Uterus (tissue), 4 donors: ENCODE results near the gene CEACAM18. TPM values are rescaled to one million over a fixed set of nuclear protein-coding genes. Genes with fewer than 3 reads are reported as not detected.

ENCODE experiments used
- DNase-seq, 2 donors: peaks; one replicate each; pipeline ENCODE4 v3.0.0-alpha.2; 2019 to 2020
- H3K27ac ChIP-seq, 2 donors: fragments of 200-600 bp; sonication (generic); 1 replicate in 1 of 2; 2 replicates in 1 of 2; pipeline ENCODE4 v1.5.1; 2016 to 2018
- H3K27me3 ChIP-seq, 2 donors: fragments of 200-600 bp; sonication (generic); one replicate each; pipeline ENCODE4 v1.5.1; 2018 to 2019; ENCODE audit warnings: control low read depth in 1 of 2
- H3K36me3 ChIP-seq, 2 donors: fragments of 200-600 bp; sonication (generic); one replicate each; pipeline ENCODE4 v1.5.1; 2019; ENCODE audit warnings: control low read depth in 1 of 2
- H3K4me1 ChIP-seq, 2 donors: fragments of 200-600 bp; sonication (generic); one replicate each; pipeline ENCODE4 v1.5.1; 2018 to 2019; ENCODE audit warnings: control low read depth in 1 of 2
- H3K4me3 ChIP-seq, 2 donors: fragments of 200-600 bp; sonication (generic); 1 replicate in 1 of 2; 2 replicates in 1 of 2; pipeline ENCODE4 v1.5.1; 2018 to 2019; ENCODE audit warnings: mild to moderate bottlenecking in 1 of 2
- H3K9me3 ChIP-seq, 2 donors: fragments of 200-600 bp; sonication (generic); one replicate each; pipeline ENCODE4 v1.5.1; 2019; ENCODE audit warnings: control low read depth in 1 of 2
- POLR2A ChIP-seq, 2 donors: fragments of 450-650 bp; IDR thresholded peaks; one replicate each; pipeline ENCODE4 v1.6.1; 2016; ENCODE audit warnings: antibody characterized with exemption in 2 of 2, mild to moderate bottlenecking in 1 of 2, moderate library complexity in 1 of 2
- intact Hi-C: fragments of 100-400 bp; cut with DNase I; formaldehyde crosslinking; loops from one replicate; pipeline ENCODE4 v1.15.1; 2023; ENCODE audit warnings: low total_unique reads
- total RNA-seq, 4 donors: library from RNA; depleted of rRNA in 3 of 4; stranded (reverse); fragments of >200 nt in 3 of 4; gene quantifications; one replicate each; pipeline versions ENCODE4 v1.1.0 to v1.2.4, GENCODE V29; 2014 to 2023
- TF ChIP-seq, protein P1 (sequence below), 4 experiments: fragments of 200-600 bp in 2 of 4; fragments of 450-650 bp in 2 of 4; sonication (generic) in 2 of 4; IDR thresholded peaks; one replicate each; pipeline ENCODE4 v1.5.1; 2016 to 2019; ENCODE audit warnings: antibody characterized with exemption in 4 of 4, mild to moderate bottlenecking in 2 of 4, moderate library complexity in 1 of 4
- donor health status: DM: yes; HTN: yes; CAD: no.

The CEACAM18 gene
- total RNA-seq, 4 donors from 2014 or later, result not detected

DNA sequence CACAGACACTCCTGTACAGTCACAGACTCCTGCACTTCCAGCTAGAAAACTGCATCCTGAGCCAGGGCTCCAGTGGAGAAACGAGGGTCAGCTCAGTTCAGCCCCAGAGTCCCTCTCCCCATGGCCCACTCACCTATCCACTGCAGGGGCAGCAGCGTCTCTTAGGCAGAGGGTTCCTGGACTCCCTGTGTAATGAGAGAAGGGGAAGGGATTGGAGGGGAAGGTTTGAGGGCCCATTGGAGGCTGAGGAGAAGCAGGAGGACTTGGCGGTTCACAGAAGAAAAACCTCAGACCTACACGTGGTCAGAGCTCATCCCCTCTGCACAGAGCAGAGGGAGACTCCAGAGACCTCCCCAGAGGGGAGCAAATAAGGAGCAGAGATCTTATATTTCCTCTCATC, 9.2 kb upstream of the CEACAM18 start:
- Histone ChIP-seq H3K9me3 (no peaks in the 10 kb centered on the region), H3K27me3 (no peaks in the 10 kb centered on the region), H3K36me3 (no peaks in the 10 kb centered on the region), H3K4me3 (no peak overlapping the region), H3K27ac (no peak overlapping the region), H3K4me1 (no peaks in the 10 kb centered on the region)
- DNase-seq, result no peak
- intact Hi-C loops, result no loop called here
- TF ChIP-seq POLR2A (IDR thresholded peaks at IDR 0.05), result no peak
- TF ChIP-seq, protein P1, sequence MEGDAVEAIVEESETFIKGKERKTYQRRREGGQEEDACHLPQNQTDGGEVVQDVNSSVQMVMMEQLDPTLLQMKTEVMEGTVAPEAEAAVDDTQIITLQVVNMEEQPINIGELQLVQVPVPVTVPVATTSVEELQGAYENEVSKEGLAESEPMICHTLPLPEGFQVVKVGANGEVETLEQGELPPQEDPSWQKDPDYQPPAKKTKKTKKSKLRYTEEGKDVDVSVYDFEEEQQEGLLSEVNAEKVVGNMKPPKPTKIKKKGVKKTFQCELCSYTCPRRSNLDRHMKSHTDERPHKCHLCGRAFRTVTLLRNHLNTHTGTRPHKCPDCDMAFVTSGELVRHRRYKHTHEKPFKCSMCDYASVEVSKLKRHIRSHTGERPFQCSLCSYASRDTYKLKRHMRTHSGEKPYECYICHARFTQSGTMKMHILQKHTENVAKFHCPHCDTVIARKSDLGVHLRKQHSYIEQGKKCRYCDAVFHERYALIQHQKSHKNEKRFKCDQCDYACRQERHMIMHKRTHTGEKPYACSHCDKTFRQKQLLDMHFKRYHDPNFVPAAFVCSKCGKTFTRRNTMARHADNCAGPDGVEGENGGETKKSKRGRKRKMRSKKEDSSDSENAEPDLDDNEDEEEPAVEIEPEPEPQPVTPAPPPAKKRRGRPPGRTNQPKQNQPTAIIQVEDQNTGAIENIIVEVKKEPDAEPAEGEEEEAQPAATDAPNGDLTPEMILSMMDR (IDR thresholded peaks at IDR 0.05), result no peak

DNA sequence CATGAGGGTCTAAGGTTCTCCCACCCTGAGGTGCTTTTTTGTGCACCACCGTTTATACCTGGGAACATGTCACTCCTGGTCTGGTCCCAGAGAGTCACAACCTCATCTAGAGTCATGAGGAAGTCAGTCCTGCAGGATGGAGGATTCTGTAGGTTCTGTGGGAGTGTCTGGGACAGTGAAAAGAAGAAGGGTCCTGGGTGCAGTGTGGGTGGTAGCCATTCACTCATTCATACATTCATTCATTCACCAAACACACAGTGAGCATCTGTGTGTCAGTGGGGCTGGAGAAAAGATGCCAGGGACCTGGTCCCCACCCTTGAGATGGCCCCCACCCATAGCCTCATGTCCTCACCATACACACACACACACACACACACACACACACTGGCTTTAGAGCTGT, 8.7 kb upstream of the CEACAM18 start:
- Histone ChIP-seq H3K27ac (no peak overlapping the region), H3K27me3 (no peaks in the 10 kb centered on the region), H3K36me3 (no peaks in the 10 kb centered on the region), H3K9me3 (no peaks in the 10 kb centered on the region), H3K4me1 (no peaks in the 10 kb centered on the region), H3K4me3 (no peak overlapping the region)
- no peak for TF ChIP-seq POLR2A (IDR thresholded peaks at IDR 0.05)
- TF ChIP-seq, protein P1 (IDR thresholded peaks at IDR 0.05), result no peak
- DNase-seq, result no peak
- intact Hi-C loops, result loop anchor here (10.0 kb wide), 1 partner anchor 185 kb away; no protein-coding TSS in a partner anchor

DNA sequence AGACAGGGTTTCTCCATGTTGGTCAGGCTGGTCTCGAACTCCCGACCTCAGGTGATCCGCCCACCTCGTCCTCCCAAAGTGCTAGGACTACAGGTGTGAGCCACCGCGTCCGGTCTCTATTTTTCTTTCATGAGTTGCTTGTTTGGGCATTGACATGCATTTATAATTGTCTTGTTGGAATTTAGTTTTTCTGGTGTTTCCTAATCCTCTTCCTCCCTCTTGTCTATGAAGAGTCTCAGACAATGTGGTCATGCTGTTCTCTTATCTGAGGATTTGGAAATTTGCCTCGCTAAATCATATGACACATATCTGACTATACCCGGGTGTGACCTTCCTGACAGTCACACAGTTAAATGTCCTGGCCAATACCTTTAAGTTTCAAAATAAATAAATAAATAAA, 7.4 kb upstream of the CEACAM18 start:
- intact Hi-C loops, result loop anchor here (10.0 kb wide), 1 partner anchor 184 kb away; no protein-coding TSS in a partner anchor
- no peaks in the 10 kb centered on the region for H3K4me1 ChIP-seq
- no peaks in the 10 kb centered on the region for H3K36me3 ChIP-seq
- no peak overlapping the region for H3K27ac ChIP-seq
- no peak for DNase-seq
- no peaks in the 10 kb centered on the region for H3K27me3 ChIP-seq
- H3K9me3 ChIP-seq, result no peaks in the 10 kb centered on the region
- TF ChIP-seq, protein P1 (IDR thresholded peaks at IDR 0.05), result no peak
- TF ChIP-seq POLR2A (IDR thresholded peaks at IDR 0.05), result no peak
- H3K4me3 ChIP-seq, result no peak overlapping the region

DNA sequence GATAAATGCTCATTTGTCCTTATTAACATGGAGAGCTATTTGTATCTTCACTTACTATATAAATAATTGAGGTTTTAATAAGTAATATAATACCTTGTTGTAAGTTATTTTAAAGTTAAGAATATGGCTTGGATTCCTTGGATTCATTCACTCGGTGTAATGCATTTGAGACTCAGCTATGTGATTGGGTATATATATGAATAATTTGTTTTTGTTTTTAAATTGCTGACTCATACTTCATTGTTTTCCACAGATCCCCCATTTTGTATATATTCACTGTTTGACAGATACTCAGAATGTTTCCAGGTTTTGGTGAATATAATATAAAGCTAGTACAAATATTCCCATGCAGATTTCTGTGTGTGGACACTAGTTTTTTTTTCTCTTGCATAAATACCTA, 6.8 kb upstream of the CEACAM18 start:
- H3K4me3 ChIP-seq, result no peak overlapping the region
- H3K27me3 ChIP-seq, result no peaks in the 10 kb centered on the region
- no peak for DNase-seq
- no peak overlapping the region for H3K27ac ChIP-seq
- H3K36me3 ChIP-seq, result no peaks in the 10 kb centered on the region
- TF ChIP-seq POLR2A (IDR thresholded peaks at IDR 0.05), result no peak
- TF ChIP-seq, protein P1 (IDR thresholded peaks at IDR 0.05), result no peak
- no peaks in the 10 kb centered on the region for H3K9me3 ChIP-seq
- intact Hi-C loops, result loop anchor here (10.0 kb wide), 1 partner anchor 183 kb away; no protein-coding TSS in a partner anchor
- H3K4me1 ChIP-seq, result no peaks in the 10 kb centered on the region

DNA sequence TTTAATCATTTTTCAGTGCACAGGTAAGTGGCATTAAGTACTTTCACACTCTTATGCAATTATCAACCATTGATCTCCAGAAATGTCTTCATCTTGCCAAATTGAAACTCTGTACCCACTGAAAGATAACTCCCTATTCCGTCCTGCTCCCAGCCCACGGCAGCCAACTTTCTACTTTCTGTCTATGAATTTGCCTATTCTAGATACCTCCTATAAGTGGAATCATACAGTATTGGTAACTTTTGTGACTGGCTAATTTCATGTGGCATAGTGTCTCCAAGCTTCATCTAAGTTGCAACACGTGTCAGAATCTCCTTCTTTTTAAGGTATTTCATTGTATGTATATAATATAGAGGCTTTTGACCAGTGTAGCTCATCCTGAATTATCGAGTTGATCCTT, 5.7 kb upstream of the CEACAM18 start:
- H3K27ac ChIP-seq, result no peak overlapping the region
- no peak overlapping the region for H3K4me3 ChIP-seq
- H3K36me3 ChIP-seq, result no peaks in the 10 kb centered on the region
- TF ChIP-seq, protein P1 (IDR thresholded peaks at IDR 0.05), result no peak
- TF ChIP-seq POLR2A (IDR thresholded peaks at IDR 0.05), result no peak
- no peaks in the 10 kb centered on the region for H3K9me3 ChIP-seq
- H3K4me1 ChIP-seq, result no peaks in the 10 kb centered on the region
- no peak for DNase-seq
- intact Hi-C loops, result loop anchor here (10.0 kb wide), 1 partner anchor 182 kb away; no protein-coding TSS in a partner anchor
- no peaks in the 10 kb centered on the region for H3K27me3 ChIP-seq
